ENCODE measurements around the gene KIRREL3. TPM values are rescaled to one million over a fixed set of nuclear protein-coding genes. Genes with fewer than 3 reads are reported as not detected.

KIRREL3 gene
- total and polyA plus RNA-seq, 7 experiments from 2014 or later: not detected

DNA sequence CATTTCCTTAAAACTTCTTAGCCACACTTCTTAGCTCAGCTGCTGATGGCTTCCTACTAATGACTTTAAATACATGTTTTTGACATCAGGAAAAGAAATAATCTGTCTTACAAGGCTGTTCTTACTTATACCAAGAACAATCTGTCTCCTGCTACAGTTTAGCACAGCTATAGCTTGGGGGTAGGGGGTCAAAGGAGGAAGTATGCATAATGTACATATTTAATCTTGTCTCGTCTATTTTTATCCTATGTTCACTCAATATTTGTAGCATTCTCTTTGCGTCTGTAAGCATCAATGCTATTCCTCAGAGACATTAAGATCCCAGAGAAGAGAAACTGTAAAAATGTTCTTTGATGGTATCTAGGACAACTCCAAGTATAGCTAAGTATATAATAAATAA is 96.0 kb downstream of the KIRREL3 start:
- DNase-seq (no peak), ATAC-seq (no peak)
- Histone ChIP-seq H3K4me3 (ENCODE audit: low read length) (no peak overlapping the region), H3K4me1 (ENCODE audit: control insufficient read depth in 2 of 2, insufficient read depth in 2 of 2, low read length in 2 of 2) (no peaks in the 10 kb centered on the region), H3K27me3 (ENCODE audit: control insufficient read depth in 2 of 2, insufficient read depth in 2 of 2, low read length in 2 of 2) (no peaks in the 10 kb centered on the region), H3K27ac (ENCODE audit: low read depth, low read length) (no peak overlapping the region), H3K9me3 (ENCODE audit: control insufficient read depth in 2 of 3, low read length in 3 of 3) (no peaks in the 10 kb centered on the region), H3K36me3 (ENCODE audit: control insufficient read depth in 2 of 3, insufficient read depth in 3 of 3, low read length in 3 of 3) (no peaks in the 10 kb centered on the region)
- Mint-ChIP-seq H3K27ac (no peak overlapping the region), H3K36me3 (no peaks in the 10 kb centered on the region), H3K9me3 (peaks cover 0 to 4% (median 0%) of the 10 kb centered on the region in 11 donors), H3K27me3 (peaks cover 0 to 12% (median 5%) of the 10 kb centered on the region in 5 donors), H3K4me1 (no peaks in the 10 kb centered on the region), H3K4me3 (no peak overlapping the region)
- CTCF ChIA-PET: no interaction called here
- POLR2A ChIA-PET: no interaction called here
- intact Hi-C loops (cut with micrococcal nuclease): no loop called here

DNA sequence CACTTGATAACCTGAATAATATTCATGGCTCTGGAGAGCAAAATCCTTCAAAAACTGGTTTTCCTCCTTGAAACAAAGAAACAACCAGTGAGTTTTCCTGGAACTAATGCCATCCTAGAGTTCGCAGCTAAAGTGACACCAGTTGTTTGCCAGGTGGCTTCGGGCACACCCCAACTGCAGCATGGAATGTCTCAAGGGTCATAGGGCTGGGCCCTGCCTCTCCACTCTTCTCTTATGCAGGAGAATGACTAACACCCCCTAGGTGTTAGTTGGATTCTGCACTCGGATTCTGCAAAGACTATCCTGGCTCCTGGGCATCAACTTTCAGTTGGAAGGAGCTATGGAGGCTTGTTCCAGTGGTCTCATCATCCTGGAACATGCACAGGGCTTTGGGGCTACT is 98.8 kb downstream of the KIRREL3 start:
- no peak overlapping the region for H3K4me3 Mint-ChIP-seq
- no peaks in the 10 kb centered on the region for H3K4me1 ChIP-seq (ENCODE audit: control insufficient read depth in 2 of 2, insufficient read depth in 2 of 2, low read length in 2 of 2)
- CTCF ChIA-PET: no interaction called here
- peaks cover 0 to 1% (median 0%) of the 10 kb centered on the region in 5 donors for H3K36me3 Mint-ChIP-seq
- H3K27me3 ChIP-seq (ENCODE audit: control insufficient read depth in 2 of 2, insufficient read depth in 2 of 2, low read length in 2 of 2): no peaks in the 10 kb centered on the region
- H3K27ac Mint-ChIP-seq: no peak overlapping the region
- H3K4me1 Mint-ChIP-seq: no peaks in the 10 kb centered on the region
- H3K4me3 ChIP-seq (ENCODE audit: low read length): no peak overlapping the region
- intact Hi-C loops (cut with micrococcal nuclease): no loop called here
- H3K36me3 ChIP-seq (ENCODE audit: control insufficient read depth in 2 of 3, insufficient read depth in 3 of 3, low read length in 3 of 3): no peaks in the 10 kb centered on the region
- H3K9me3 Mint-ChIP-seq: peaks cover 0 to 13% (median 2%) of the 10 kb centered on the region in 11 donors
- H3K27ac ChIP-seq (ENCODE audit: low read depth, low read length): no peak overlapping the region
- no peaks in the 10 kb centered on the region for H3K9me3 ChIP-seq (ENCODE audit: control insufficient read depth in 2 of 3, low read length in 3 of 3)
- POLR2A ChIA-PET: no interaction called here
- H3K27me3 Mint-ChIP-seq: peaks cover 0 to 13% (median 8%) of the 10 kb centered on the region in 5 donors
- DNase-seq (no peak), ATAC-seq (no peak)

DNA sequence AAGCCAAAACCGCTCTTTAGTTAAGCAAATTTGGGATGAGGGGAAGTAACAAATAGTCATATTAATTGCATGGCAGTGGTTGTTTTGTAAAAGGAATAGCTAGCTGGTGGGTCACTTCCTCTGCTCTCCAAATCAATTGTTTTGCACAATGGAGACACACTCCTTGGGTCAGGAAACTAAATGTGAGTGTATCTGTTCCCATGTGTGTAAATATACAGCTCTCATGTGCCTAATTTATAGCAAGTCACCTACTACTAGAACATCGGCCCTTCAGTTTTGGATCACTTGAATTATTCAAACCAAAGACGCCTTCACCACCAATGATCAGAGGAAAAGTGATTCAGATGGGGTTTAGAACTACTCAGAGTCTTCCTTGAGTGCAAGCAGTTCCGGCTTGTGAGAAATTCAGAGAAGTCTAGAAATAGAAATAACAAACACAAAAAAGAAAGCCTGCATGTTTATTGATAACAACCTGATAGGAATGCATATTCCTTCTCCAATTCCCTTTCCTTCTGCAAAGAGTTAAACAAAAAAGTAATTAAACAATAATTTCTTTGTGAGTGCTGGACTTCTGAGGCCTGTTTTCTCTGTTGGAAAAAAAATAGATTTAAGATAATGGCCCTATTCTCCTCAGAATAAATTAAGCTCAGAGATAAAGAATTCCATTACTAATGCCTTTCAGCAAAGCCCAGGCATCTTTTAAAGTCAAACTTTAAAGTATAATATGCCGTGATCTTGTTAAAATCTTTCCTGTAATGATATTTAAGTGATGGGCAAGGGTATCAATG is 100.4 kb downstream of the KIRREL3 start:
- no peak overlapping the region for H3K4me3 Mint-ChIP-seq
- CTCF ChIA-PET: no interaction called here
- Histone ChIP-seq H3K36me3 (ENCODE audit: control insufficient read depth in 2 of 3, insufficient read depth in 3 of 3, low read length in 3 of 3) (no peaks in the 10 kb centered on the region), H3K27me3 (ENCODE audit: control insufficient read depth in 2 of 2, insufficient read depth in 2 of 2, low read length in 2 of 2) (no peaks in the 10 kb centered on the region), H3K4me1 (ENCODE audit: control insufficient read depth in 2 of 2, insufficient read depth in 2 of 2, low read length in 2 of 2) (no peaks in the 10 kb centered on the region), H3K9me3 (ENCODE audit: control insufficient read depth in 2 of 3, low read length in 3 of 3) (no peaks in the 10 kb centered on the region), H3K27ac (ENCODE audit: low read depth, low read length) (no peak overlapping the region), H3K4me3 (ENCODE audit: low read length) (no peak overlapping the region)
- peaks cover 0 to 4% (median 0%) of the 10 kb centered on the region in 5 donors for H3K36me3 Mint-ChIP-seq
- no peak overlapping the region for H3K27ac Mint-ChIP-seq
- H3K9me3 Mint-ChIP-seq: peaks cover 0 to 27% (median 6%) of the 10 kb centered on the region in 11 donors
- POLR2A ChIA-PET: no interaction called here
- no peak for DNase-seq
- intact Hi-C loops (cut with micrococcal nuclease): no loop called here
- peaks cover 0 to 19% (median 10%) of the 10 kb centered on the region in 5 donors for H3K27me3 Mint-ChIP-seq
- no peaks in the 10 kb centered on the region for H3K4me1 Mint-ChIP-seq
- no peak for ATAC-seq

DNA sequence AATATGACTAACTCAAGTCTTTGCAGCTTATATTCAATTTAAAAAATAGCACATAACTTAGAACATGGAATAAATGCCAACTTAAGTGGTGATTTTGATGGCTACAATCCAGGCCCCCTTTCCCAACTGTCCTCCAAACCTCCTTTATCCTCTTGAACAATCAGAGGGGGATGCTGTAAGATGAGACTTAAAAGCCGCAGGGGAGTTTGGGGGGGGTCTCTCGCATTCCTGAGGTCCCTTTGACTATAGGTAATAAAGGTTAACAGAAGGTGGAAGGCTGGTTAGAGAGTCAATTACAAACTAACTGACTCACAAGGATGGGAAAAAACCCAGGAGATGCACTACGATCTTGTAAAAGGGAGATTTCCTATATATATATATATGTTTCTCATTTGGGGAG is 101.8 kb downstream of the KIRREL3 start:
- peaks cover 0 to 39% (median 6%) of the 10 kb centered on the region in 11 donors for H3K9me3 Mint-ChIP-seq

DNA sequence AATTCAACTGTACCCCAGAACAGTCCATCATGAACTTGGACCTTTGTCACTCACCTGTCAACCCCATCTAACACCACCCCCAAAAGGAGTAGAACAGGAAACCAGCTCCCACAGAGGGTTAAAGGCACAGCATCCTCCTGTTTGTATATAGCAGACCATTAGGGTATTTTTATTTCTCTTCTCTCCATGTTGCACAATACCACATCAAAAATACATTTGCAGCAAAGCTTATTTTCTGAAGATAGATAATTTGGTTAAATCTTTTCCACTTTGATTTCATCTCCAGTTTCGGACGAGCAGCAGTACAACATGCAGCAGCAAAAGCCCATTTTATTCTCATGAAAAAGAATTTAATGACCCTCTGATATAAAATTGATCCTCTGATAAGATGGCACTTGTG is 103.1 kb downstream of the KIRREL3 start:
- Histone ChIP-seq H3K27ac (ENCODE audit: low read depth, low read length) (no peak overlapping the region), H3K9me3 (ENCODE audit: control insufficient read depth in 2 of 3, low read length in 3 of 3) (no peaks in the 10 kb centered on the region), H3K4me3 (ENCODE audit: low read length) (no peak overlapping the region), H3K4me1 (ENCODE audit: control insufficient read depth in 2 of 2, insufficient read depth in 2 of 2, low read length in 2 of 2) (no peaks in the 10 kb centered on the region), H3K36me3 (ENCODE audit: control insufficient read depth in 2 of 3, insufficient read depth in 3 of 3, low read length in 3 of 3) (no peaks in the 10 kb centered on the region), H3K27me3 (ENCODE audit: control insufficient read depth in 2 of 2, insufficient read depth in 2 of 2, low read length in 2 of 2) (no peaks in the 10 kb centered on the region)
- no peak for DNase-seq
- ChIA-PET POLR2A (no interaction called here), CTCF (no interaction called here)
- Mint-ChIP-seq H3K27ac (no peak overlapping the region), H3K4me3 (no peak overlapping the region), H3K27me3 (peaks cover 3 to 27% (median 19%) of the 10 kb centered on the region in 5 donors), H3K9me3 (peaks cover 0 to 45% (median 6%) of the 10 kb centered on the region in 11 donors), H3K4me1 (peaks cover 0 to 6% (median 0%) of the 10 kb centered on the region in 7 donors), H3K36me3 (peaks cover 0 to 4% (median 0%) of the 10 kb centered on the region in 5 donors)
- intact Hi-C loops (cut with micrococcal nuclease): no loop called here
- no peak for ATAC-seq

More for the DNA sequence above, 101.8 kb downstream of the KIRREL3 start:
- Histone ChIP-seq H3K4me1 (ENCODE audit: control insufficient read depth in 2 of 2, insufficient read depth in 2 of 2, low read length in 2 of 2) (no peaks in the 10 kb centered on the region), H3K36me3 (ENCODE audit: control insufficient read depth in 2 of 3, insufficient read depth in 3 of 3, low read length in 3 of 3) (no peaks in the 10 kb centered on the region), H3K4me3 (ENCODE audit: low read length) (no peak overlapping the region), H3K27me3 (ENCODE audit: control insufficient read depth in 2 of 2, insufficient read depth in 2 of 2, low read length in 2 of 2) (no peaks in the 10 kb centered on the region), H3K27ac (ENCODE audit: low read depth, low read length) (no peak overlapping the region), H3K9me3 (ENCODE audit: control insufficient read depth in 2 of 3, low read length in 3 of 3) (no peaks in the 10 kb centered on the region)
- intact Hi-C loops (cut with micrococcal nuclease): no loop called here
- no peak overlapping the region for H3K27ac Mint-ChIP-seq
- no peak overlapping the region for H3K4me3 Mint-ChIP-seq
- peaks cover 0 to 4% (median 0%) of the 10 kb centered on the region in 5 donors for H3K36me3 Mint-ChIP-seq
- ChIA-PET CTCF (no interaction called here), POLR2A (no interaction called here)
- DNase-seq: no peak
- peaks cover 3 to 25% (median 11%) of the 10 kb centered on the region in 5 donors for H3K27me3 Mint-ChIP-seq
- no peak for ATAC-seq
- peaks cover 0 to 3% (median 0%) of the 10 kb centered on the region in 7 donors for H3K4me1 Mint-ChIP-seq

GRCh38 chr11:126896025-126896424 is 104.5 kb downstream of the KIRREL3 start:
- peaks cover 0 to 4% (median 0%) of the 10 kb centered on the region in 5 donors for H3K36me3 Mint-ChIP-seq
- H3K27me3 ChIP-seq (ENCODE audit: control insufficient read depth in 2 of 2, insufficient read depth in 2 of 2, low read length in 2 of 2): no peaks in the 10 kb centered on the region
- no peak overlapping the region for H3K4me3 Mint-ChIP-seq

DNA sequence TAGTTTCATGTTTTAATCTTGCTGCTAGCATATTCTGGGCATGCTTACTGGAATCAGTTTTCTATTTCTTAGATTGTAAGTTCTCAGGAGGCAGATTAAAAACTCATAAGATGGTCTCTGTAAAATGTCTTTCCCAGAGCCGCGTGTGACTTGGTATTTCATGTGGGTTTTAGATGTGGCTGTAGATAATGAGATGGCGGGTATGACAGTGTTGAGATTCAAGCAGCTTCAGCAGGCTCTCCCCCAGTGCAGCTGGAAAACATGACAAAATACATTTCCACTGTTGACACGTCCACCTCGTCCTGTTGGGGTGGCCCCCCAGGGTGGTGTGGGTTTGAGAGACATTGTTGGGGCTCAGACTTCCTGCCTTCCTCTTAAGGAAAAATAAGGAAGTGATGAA is 106.8 kb downstream of the KIRREL3 start:
- Histone ChIP-seq H3K27ac (ENCODE audit: low read depth, low read length) (no peak overlapping the region), H3K4me3 (ENCODE audit: low read length) (no peak overlapping the region), H3K27me3 (ENCODE audit: control insufficient read depth in 2 of 2, insufficient read depth in 2 of 2, low read length in 2 of 2) (no peaks in the 10 kb centered on the region), H3K36me3 (ENCODE audit: control insufficient read depth in 2 of 3, insufficient read depth in 3 of 3, low read length in 3 of 3) (no peaks in the 10 kb centered on the region), H3K9me3 (ENCODE audit: control insufficient read depth in 2 of 3, low read length in 3 of 3) (no peaks in the 10 kb centered on the region), H3K4me1 (ENCODE audit: control insufficient read depth in 2 of 2, insufficient read depth in 2 of 2, low read length in 2 of 2) (no peaks in the 10 kb centered on the region)
- intact Hi-C loops (cut with micrococcal nuclease): no loop called here
- POLR2A ChIA-PET: no interaction called here
- H3K36me3 Mint-ChIP-seq: peaks cover 0 to 4% (median 0%) of the 10 kb centered on the region in 5 donors
- ATAC-seq: no peak
- CTCF ChIA-PET: interaction anchor here (1.4 kb wide), 1 partner anchor 13 kb away, joined by 3 read pairs; no protein-coding TSS in a partner anchor
- no peak overlapping the region for H3K4me3 Mint-ChIP-seq
- no peak for DNase-seq
- H3K27ac Mint-ChIP-seq: no peak overlapping the region
- peaks cover 3 to 30% (median 14%) of the 10 kb centered on the region in 5 donors for H3K27me3 Mint-ChIP-seq
- H3K4me1 Mint-ChIP-seq: peaks cover 0 to 6% (median 0%) of the 10 kb centered on the region in 7 donors
- peaks cover 0 to 45% (median 6%) of the 10 kb centered on the region in 11 donors for H3K9me3 Mint-ChIP-seq

More at GRCh38 chr11:126896025-126896424, 104.5 kb downstream of the KIRREL3 start:
- Histone ChIP-seq H3K4me1 (ENCODE audit: control insufficient read depth in 2 of 2, insufficient read depth in 2 of 2, low read length in 2 of 2) (no peaks in the 10 kb centered on the region), H3K9me3 (ENCODE audit: control insufficient read depth in 2 of 3, low read length in 3 of 3) (no peaks in the 10 kb centered on the region), H3K36me3 (ENCODE audit: control insufficient read depth in 2 of 3, insufficient read depth in 3 of 3, low read length in 3 of 3) (no peaks in the 10 kb centered on the region), H3K27ac (ENCODE audit: low read depth, low read length) (no peak overlapping the region), H3K4me3 (ENCODE audit: low read length) (no peak overlapping the region)
- Mint-ChIP-seq H3K27me3 (peaks cover 3 to 30% (median 15%) of the 10 kb centered on the region in 5 donors), H3K27ac (no peak overlapping the region), H3K9me3 (peaks cover 0 to 45% (median 6%) of the 10 kb centered on the region in 11 donors), H3K4me1 (peaks cover 0 to 6% (median 0%) of the 10 kb centered on the region in 7 donors)
- intact Hi-C loops (cut with micrococcal nuclease): no loop called here
- ATAC-seq: no peak
- DNase-seq: no peak
- POLR2A ChIA-PET: no interaction called here
- CTCF ChIA-PET: no interaction called here
